Measurements from ENCODE around the gene PPP2R5E. TPM values are rescaled to one million over a fixed set of nuclear protein-coding genes. Genes with fewer than 3 reads are reported as not detected.

The PPP2R5E gene
- total and polyA plus RNA-seq, 10 of the 15 experiments (the other 5 are each of a cell fraction or from before 2014, with no cell fraction given), result 11.4 to 56.2 (median 22.7) TPM

- no peak overlapping the region for H3K4me2 ChIP-seq (ENCODE audit: control insufficient read depth, insufficient read depth)
- intact Hi-C loops (cut with micrococcal nuclease; ENCODE audit: unreplicated experiment), result no loop called here
- RAD21 ChIA-PET (ENCODE audit: unreplicated experiment), result no interaction called here
- H3K27ac ChIP-seq (ENCODE audit: control insufficient read depth, insufficient read depth), result 0 out of 2 replicates have a peak overlapping the region, but pooled peaks have one; percentile 20
- POLR2A ChIA-PET, result no interaction called here
- CTCF ChIA-PET, result interaction anchor here (0.7 to 1.0 kb wide), 3 partner anchors 9 to 108 kb away, joined by 3 read pairs; partner anchors contain the start of gene PPP2R5E
- peaks cover 33% of the 10 kb centered on the region for H3K79me2 ChIP-seq (ENCODE audit: control insufficient read depth, insufficient read depth, low read length)
- FAIRE-seq (no peak), ATAC-seq (0 out of 3 replicates have a peak, but pooled peaks have one; percentile 15), DNase-seq (ENCODE audit: low read depth, low spot score) (no peak)
- no peaks in the 10 kb centered on the region; a peak in 2 of 4 replicates for H3K36me3 ChIP-seq (ENCODE audit: control insufficient read depth in 2 of 2, insufficient read depth in 2 of 2, low read length in 1 of 2)
- H4K20me1 ChIP-seq (ENCODE audit: control insufficient read depth, insufficient read depth), result no peaks in the 10 kb centered on the region; the same call in 1 of the 2 replicates
- WGBS (ENCODE audit: insufficient coverage, insufficient replicate concordance, low lambda C conversion rate, missing lambda C conversion rate), result 85% methylated on average over 5 of the region's 5 CpGs
- H3K9me3 ChIP-seq (replicated peaks; ENCODE audit: control insufficient read depth, insufficient read depth, low read length), result no peaks in the 10 kb centered on the region
- in situ Hi-C loops (cut with MboI), result no loop called here
- H3K27me3 ChIP-seq (replicated peaks in 1 of 2; ENCODE audit: control insufficient read depth in 2 of 2, insufficient read depth in 2 of 2, low read length in 1 of 2), result no peaks in the 10 kb centered on the region
- BruUV-seq (replicated peaks), result no TSS peak
- H2AFZ ChIP-seq (ENCODE audit: control insufficient read depth, low read depth, low read length), result no peak overlapping the region
- no peak overlapping the region for H3K9ac ChIP-seq (ENCODE audit: control insufficient read depth, insufficient read depth, low read length)
- H3K4me1 ChIP-seq (ENCODE audit: control insufficient read depth, insufficient read depth, low read length), result peaks cover 14% of the 10 kb centered on the region
- no peak overlapping the region; the same call in 1 of the 2 replicates for H3K4me3 ChIP-seq
- SMC1A ChIA-PET (ENCODE audit: uncharacterized antibody, unreplicated experiment), result interaction anchor here (0.9 to 1.2 kb wide), 3 partner anchors 9 to 101 kb away, joined by 3 read pairs; no protein-coding TSS in a partner anchor
- no peak for TF ChIP-seq RCOR1 (conservative IDR thresholded peaks at IDR 0.05; ENCODE audit: low read depth, low read length)
- TF ChIP-seq ZNF687 (IDR thresholded peaks at IDR 0.05), result 0 out of 2 replicates have a peak, but pooled peaks have one; percentile 39
- no peak for TF ChIP-seq ZZZ3 (IDR thresholded peaks at IDR 0.05; ENCODE audit: control insufficient read depth, insufficient read length, low read depth)
- peak; percentile 79; the same call in 1 of the 2 replicates for TF ChIP-seq ZNF592 (IDR thresholded peaks at IDR 0.05)
- TF ChIP-seq RAD21 (IDR thresholded peaks at IDR 0.05; ENCODE audit: insufficient read depth, low read depth, low read length), result no peak
Observed at GRCh38 chr14:63436286-63437098, 106.7 kb downstream of the PPP2R5E start.

All from GM12878 (cell line).